Fibroblast of the aortic adventitia (primary cell): ENCODE data around the gene TBCB. TPM values are rescaled to one million over a fixed set of nuclear protein-coding genes. Genes with fewer than 3 reads are reported as not detected.

Source experiments
- DNase-seq: peaks from one replicate; pipeline ENCODE4 v3.0.0-alpha.2; 2010; ENCODE audit warnings: low read depth
- H3K4me3 ChIP-seq: 2 replicates; pipeline ENCODE4 v1.5.1; 2011; ENCODE audit warnings: low read depth, mild to moderate bottlenecking, control low read depth, low read length, moderate library complexity
- CTCF ChIP-seq: IDR thresholded peaks from 2 replicates; pipeline ENCODE4 v1.5.1; 2011; ENCODE audit warnings: mild to moderate bottlenecking, low read length, control low read depth, inconsistent platforms; ENCODE audit not compliant: insufficient read depth
- total RNA-seq: library from RNA; depleted of rRNA; stranded (reverse); fragments of >200 nt; gene quantifications from 2 replicates; pipeline ENCODE4 v1.2.3, GENCODE V29; 2012; ENCODE audit warnings: low replicate concordance

TBCB gene
- total RNA-seq, 1 donor, result 164 TPM

DNA sequence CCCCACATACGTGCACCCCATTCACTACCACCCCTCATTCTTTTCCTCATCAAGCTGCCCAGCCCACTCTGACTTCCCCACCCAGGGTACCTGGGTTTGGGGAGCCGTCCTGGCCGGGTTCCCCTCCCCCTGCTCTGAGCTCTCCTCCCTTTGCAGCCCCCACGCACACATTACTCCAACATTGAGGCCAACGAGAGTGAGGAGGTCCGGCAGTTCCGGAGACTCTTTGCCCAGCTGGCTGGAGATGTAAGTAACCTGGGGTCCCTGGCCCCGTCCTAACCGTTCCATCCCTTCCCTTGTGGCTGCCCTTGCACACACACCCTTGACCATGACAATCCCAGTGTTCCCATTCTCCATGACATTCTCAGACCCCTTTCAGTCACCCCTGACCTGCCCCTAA lies 27.2 kb downstream of the TBCB start:
- no peak for TF ChIP-seq CTCF
- DNase-seq, result no peak
- H3K4me3 ChIP-seq, result no peak overlapping the region

- no peak for DNase-seq
- TF ChIP-seq CTCF, result no peak
- no peak overlapping the region for H3K4me3 ChIP-seq
Measured at GRCh38 chr19:36144624-36145023, 29.4 kb downstream of the TBCB start.

- H3K4me3 ChIP-seq, result no peak overlapping the region
- DNase-seq, result no peak
- TF ChIP-seq CTCF, result no peak
Measured at GRCh38 chr19:36149673-36150406, 34.6 kb downstream of the TBCB start.

- TF ChIP-seq CTCF, result no peak
- no peak for DNase-seq
- no peak overlapping the region for H3K4me3 ChIP-seq
Measured at GRCh38 chr19:36150586-36150985, 35.3 kb downstream of the TBCB start.

- TF ChIP-seq CTCF, result no peak
- DNase-seq, result no peak
- H3K4me3 ChIP-seq, result peak overlapping the region; percentile 56
Measured at GRCh38 chr19:36151144-36152018, 36.1 kb downstream of the TBCB start.

DNA sequence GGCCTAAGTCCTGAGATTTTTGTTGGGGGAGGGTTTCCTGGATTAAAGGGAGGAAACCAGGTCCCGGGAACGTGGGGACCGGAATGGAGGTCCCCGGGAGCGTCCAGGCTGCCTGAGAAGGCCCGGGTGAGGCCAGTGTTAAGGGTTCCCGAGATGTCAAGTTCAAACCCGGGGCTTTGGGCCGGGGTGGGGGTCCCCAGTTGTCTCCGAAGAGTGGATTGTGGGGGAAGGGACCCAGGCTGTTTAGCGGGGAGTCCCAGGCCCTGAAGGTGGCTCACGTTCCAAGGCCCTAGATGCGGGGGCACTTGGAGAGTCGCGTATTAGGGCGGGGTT lies 36.7 kb downstream of the TBCB start:
- DNase-seq, result no peak

More for the DNA sequence above, 36.7 kb downstream of the TBCB start:
- peak overlapping the region; percentile 56 for H3K4me3 ChIP-seq
- TF ChIP-seq CTCF, result no peak
